NCI-H748 treated with DMSO at 0.1 percent for 48 hours (cell line): ENCODE results near the gene CCDC102A.

ENCODE experiments used
- DNase-seq: peaks from one replicate; lab custom pipeline; 2025; lab: John Stamatoyannopoulos, UW

CCDC102A gene

DNA sequence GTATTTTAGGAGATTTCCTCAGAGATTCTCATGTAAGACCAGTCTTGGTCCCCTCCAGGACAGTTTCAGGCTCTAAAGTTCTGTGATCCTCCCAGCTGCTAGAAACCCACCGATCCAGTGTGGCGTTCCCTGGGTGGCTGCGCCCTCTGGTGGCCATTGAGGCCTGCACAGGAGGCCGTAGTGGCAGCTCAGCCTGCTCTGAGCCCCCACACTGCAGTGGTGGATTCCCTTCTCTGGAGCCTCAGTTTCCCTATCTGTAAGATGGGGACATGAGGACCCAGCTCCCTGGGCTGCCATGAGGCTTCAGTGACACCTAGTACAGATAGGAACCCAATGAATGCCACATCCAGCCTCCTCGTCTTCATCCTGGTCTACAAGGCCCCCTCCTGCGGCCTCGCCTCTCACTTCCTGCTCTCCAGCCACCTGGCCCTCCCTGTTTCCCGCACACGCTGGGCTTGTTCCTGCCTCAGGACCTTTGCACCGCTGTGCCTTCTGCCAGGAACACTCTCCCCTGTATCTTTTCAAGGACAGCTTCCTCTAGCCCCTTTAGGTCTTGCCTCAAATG lies 16.5 kb downstream of the CCDC102A start:
- peak; percentile 0 for DNase-seq

DNA sequence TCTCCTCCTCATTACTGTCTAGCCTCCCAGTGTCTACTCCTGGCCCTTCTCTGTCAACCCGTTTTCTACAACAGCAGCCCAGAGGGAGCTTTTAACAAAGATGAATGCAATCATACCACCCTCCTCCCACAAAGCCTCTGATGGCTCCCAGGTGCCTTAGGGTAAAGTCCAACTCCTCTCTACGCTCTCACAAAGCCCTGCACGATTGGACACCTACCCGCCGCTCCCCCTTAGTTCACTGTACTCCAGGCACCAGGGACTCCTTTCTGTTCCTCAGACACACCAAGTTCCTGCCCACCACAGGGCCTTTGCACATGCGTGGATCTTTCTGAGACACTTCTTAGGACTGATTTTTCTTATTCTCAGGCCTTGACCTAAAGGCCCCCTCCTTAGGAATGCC lies 17.4 kb downstream of the CCDC102A start:
- DNase-seq, result no peak

DNA sequence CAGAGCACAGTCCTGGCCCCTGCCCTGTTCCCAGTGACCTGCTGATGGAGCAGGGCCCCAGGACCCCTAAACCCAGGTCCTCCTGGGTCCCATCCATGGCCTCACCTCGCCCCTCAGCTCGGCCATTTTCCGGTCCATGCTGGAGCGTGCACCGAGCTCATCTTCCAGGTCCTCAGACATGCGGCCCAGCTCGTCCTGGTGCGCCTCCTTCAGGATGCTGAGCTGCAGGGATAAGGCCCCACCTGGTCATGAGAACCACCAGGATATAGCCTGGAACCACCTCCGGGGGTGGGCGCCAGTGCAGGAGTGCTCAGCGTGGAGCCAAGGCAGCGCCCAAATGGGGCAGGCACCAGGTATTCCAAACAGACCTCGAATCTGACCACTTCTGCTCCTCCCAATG lies 17.9 kb downstream of the CCDC102A start:
- DNase-seq, result no peak

DNA sequence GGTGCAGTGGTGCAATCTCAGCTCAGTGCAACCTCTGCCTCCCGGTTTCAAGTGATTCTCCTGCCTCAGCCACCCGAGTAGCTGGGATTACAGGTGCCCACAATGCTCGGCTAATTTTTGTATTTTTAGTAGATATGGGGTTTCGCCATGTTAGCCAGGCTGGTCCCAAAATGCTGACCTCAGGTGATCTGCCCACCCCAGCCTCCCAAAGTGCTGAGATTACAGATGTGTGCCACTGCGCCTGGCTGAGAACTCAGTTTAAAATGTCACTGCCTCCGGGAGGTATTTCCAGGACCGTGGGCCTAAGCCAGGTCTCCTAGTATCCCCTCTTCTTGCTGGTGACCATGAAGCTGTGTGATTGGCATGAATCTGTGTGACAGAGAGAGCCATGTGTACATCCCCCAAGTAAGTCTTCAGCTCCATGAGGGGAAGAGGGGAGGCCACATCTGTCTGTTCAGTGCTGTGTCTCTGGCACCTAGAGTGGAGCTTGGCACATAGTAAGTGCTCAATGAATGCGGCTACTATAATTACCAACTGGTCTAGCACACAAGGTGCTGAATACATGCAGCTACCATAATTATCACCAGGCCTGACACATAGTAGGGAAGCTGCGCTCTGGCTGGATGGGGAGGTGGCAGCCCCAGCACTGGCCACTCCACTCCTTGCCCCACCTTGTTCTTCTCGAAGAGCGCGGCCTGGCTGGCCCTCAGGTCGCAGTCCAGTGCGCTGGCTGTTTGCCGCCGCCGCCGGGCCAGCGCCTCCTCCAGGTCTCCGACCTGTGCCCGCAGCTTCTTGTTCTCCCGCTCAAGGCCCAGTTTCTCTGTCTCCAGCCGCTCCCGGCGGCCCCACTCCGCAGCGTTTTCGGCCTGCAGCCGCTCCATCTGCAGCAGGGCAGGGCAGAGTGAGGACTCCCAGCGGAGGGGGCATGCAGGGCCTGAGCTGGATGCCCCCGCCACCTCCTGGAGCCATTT lies 18.7 kb downstream of the CCDC102A start:
- no peak for DNase-seq

DNA sequence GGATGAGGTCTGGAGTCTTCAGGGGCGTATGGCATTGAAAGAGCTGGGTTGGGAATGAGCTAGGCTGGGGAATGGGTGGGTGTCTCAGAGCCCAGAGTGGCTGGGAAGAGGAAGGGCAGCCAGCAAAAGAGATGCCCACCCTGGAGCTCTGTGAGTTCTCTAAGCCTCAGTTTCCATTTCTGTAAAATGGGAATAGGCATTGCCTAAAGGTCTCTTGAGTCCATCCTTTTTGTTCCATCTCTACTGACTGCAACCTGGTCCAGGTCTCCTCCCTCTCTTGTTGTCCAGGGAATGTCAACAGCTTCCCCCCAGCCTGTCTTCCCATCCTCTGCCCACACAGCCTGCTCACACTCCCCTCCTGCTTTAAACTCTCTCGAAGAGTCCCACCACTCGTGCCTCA lies 19.6 kb downstream of the CCDC102A start:
- no peak for DNase-seq

DNA sequence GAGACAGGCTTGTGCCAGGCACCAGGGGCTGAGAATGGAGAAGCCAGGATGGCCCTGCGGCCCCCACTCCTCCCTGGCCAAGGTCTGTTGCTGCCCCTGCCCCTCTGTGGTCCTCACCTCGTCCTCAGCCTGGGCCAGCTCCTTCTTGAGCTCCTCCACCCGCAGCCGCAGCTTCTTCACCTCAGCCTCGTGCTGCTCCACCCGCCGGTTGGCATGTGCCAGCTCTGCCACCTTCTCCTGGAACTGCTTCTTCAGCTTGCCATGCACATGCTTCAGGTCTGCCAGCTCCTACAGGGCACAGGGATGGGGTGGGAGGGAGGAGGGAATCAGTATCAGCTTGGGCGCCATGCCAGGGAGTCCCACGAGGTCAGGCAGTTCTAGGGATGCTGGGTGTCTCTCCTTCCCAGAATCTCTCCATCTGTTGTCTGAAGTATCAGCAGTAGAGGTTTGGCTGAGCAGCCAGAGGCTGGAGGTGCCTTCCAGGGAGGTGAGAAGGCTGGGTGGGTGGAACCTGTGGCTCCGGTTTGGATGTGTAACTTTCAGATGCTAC lies 20.1 kb downstream of the CCDC102A start:
- DNase-seq, result no peak

DNA sequence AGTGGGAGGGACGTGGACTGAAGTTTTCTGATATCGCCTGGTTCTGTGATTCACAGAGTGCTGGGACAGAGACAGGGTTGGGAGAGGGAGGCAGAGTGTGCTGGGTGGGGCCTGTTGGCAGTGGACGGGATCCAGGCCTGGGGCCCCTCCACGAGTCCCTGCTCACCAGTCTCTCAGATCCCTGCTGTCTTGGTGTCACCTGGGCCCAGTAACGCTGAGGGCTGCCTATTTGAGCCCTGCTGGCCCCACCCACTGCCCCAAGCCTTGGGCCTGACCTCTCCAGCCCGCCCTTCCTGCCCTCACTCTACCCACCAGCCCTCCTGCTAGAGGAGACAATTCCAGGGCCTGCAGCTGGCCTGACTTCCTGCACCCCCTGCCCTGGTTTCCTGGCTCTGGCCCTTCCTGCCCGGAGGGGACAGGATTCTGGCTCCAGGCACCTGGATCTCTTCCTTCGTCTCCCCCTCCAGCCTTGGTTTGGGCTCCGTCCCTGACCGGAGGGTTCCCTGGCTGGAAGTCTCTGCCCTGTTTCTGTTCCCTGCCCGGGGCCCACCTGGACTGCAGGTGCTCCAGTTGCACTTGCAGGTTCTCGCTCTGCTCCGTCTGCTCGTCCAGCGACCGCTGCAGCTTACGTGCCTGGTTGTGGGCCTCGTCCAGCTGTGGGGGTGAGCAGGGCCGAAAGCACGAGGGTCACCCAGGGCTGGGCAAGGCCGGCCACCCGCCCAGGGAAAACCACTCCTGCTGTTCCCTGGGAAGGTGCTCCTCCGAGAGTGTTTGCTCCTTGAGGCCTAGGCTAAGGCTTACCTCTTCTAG lies 21.4 kb downstream of the CCDC102A start:
- no peak for DNase-seq

DNA sequence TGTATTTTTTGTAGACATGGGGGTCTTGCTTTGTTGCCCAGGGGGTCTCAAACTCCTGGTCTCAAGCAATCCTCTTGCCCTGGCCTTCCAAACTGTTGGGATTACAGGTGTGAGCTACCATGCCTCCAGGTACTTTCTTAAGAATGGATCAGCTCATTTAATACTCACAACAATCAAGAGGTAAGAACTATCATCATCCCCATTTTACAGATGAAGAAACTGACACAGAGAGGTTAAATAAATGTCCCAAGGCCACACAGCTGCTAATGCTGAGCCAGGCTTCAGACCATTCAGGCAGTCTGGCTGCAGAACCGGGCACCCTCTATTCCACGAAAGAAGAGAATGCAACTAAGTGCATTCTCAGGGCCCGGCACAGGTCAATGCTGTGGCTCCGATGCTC lies 22.0 kb downstream of the CCDC102A start:
- no peak for DNase-seq

DNA sequence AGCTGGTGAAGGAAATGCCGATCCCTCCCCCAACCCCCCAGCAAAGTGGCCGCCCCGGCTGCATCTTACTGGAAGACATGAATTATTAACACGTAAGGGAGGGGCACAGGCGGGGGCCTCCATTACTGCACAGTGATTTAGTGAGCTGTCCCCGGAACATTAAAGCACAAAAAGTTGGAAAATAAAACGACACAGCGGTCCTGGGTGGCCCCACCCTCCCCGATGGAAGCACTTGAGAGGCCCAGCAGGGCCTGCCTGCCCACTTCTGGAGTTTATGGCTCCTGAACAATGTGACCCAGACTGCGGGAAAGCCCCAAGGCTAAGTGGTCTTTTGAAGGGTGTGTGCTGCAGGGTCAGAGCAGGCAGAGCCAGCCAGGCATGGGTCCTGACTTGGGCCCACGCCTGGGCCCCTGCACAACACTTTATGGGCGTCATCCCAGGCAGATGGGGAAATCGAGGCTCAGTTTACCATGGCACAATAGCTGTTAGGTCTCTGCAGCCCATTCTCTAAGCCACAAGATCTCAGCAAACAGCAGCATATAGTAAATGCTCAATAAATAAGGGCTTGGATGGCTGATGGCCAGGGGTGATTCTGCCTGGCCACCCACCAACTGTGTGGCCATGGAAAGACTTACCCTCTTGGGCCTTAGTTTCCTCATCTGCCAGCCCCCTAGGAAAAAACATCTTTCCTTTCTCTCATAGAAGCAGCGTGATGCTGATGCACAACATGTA lies 22.8 kb downstream of the CCDC102A start:
- no peak for DNase-seq

DNA sequence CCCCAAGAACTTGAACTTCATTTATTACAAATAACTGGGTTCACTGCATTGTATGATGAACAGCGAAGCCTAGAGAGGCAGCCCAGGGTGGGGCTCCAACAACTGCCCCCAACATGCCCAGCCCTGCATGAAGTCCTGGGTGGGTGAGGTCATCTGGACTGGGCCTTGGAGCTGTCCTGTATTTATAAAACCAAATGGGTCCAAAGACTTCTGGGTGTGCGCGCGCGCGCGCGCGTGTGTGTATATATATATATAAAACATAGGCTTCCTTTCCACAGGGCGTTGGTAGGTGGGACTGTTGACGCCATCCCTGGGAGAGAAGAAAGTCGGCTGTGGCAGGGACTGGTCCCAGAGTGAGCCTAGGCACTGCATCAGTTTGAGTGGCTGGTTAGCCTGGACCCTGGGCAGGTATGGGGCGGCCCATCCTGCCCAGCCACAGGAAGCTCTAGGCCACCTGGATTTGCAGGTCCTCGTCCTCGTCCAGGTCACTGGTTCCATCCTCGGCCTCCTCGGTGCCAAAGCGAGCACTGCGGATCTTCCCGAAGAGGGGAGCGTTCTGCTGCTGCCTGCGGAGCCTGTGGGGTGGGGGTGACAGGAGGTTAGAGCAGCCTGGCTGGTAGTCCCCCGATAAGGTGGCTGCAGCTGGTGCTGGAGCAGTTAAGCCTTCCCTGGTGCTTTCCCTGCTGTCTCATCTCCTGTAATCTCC lies 23.9 kb downstream of the CCDC102A start:
- no peak for DNase-seq

DNA sequence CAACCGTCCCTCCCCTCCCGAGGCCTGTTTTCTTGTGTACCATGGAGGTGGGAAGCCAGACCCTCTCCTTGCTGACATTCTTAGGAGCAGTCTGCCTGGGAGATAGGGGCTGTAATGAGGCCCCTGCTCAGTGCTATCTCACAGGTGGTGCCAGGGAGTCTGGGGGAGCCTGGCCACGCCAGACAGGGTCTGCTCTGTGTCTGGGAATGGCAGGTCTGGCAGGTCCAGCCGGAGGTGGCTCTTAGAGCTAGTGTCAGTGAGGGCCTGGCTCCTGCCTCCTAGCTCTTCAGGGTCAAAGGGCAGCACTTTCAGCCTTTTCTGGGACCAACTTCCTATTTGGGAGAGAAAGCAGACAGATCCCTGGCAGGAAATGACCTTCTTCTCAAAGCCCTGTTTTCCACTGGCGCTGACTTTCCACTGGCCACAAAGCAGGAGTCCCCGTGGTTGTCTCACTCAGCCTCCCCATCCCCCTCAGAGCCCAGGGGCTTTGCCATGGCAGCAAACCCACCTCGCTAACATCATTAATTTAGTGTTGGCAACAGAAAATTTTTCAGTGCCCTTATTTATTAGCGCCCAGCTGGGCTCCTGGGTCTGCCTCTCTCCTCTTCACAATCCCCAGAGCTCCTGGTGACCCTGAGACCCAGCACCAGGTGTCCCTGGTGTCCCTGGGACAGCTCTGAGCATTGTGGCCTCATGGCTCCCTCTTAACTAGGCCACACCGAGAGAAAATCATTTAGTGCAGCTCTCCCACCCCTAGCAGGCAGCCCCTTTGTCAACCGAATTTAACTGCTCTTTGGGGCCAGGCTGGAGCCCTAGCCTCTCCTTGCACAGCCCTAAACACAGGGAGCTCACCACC lies 26.1 kb downstream of the CCDC102A start:
- DNase-seq, result no peak

DNA sequence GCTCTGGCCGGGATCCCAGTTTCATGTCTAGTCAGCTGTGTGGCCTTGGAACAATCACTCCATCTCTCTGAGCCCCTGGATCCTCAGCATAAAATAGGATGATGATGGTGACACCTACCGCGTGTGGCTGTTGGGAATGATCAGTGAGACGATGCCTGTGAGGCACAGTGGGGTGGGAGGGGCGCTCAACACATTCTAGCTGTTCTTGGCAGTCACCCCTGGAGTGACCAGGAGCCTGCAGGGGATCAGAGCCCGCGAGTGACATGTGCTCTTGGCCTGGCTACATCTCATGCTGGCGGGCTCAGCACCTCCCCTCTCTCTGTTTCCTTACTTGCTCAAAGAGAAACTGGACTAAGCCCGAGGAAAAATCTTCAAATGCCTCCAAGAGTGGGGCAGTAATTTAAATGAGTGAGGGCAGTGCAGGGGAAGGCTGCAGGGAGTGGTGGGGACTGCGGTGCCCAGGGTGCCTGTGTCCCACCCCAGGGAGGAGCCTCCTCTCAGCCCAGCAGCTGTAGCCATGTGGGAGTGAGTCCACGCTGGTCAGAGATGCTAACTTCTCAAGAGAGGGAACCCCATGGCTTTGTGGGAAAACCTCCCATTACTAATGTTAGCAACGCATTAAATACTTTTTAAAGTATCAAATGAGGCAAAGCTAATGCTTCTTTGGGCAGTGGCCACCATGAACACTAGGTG lies 27.0 kb downstream of the CCDC102A start:
- DNase-seq, result no peak

DNA sequence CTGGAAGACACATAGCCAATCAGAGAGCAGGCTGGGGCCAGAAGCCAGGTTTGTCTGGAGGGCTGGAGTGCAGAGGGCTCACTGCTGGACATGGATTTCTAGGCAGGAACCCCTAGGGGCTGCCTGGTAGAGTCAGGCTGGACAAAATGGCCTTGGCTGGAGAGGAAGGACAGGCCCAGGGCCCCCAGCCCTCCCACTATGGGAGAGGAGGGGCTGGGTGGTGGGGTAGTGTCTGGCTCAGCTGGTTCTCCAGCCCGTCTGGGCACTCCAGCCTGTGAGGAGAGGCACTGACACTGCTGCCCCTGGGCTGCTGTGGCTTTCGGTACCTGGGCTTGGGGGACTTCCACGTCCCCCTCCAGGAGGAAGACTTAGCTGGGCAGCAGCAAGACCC lies 28.3 kb downstream of the CCDC102A start:
- no peak for DNase-seq

DNA sequence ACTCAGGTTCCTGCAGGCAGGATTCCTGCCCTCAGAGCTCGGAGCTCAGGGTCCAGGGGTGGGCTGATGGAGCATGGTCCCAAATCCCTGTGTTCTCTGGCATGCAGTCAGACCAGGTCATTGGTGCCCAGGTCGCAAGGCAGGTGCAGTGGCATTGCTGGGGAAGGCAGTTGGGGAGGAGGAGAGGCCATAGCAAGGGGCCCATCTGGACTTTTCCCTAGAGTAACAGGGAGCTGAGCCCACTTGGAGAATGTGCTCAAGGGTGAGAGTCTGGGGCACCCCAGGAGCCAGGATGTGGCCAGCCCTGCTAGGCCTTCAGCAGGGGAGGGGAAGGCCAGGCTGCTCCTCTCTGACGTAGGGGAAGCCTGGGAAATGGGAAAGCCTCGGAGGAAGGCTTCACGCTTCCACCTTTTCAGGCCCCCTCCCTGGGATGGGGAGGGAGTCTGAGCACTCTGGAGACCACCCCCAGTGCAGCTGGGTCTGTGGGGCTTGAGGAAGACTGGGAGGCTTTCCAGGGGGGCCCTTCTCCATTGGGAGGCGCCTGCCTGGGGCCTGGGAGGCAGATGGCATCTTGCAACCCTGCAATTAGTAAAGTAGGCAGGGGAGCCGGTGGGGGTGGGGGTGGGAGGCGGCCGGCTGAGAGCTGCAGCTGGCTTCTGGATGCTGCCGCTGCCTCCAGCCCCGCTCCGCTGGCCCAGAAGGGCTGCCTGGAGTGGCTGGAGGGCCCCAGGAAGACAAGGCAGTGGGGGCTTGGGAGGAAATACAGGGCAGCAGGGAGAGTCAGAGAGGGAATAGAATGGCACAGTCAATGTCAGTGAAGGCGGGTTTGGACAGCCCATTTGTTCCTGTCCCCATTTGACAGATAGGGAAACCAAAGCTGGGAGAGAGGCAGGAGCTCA lies 29.0 kb downstream of the CCDC102A start:
- no peak for DNase-seq

DNA sequence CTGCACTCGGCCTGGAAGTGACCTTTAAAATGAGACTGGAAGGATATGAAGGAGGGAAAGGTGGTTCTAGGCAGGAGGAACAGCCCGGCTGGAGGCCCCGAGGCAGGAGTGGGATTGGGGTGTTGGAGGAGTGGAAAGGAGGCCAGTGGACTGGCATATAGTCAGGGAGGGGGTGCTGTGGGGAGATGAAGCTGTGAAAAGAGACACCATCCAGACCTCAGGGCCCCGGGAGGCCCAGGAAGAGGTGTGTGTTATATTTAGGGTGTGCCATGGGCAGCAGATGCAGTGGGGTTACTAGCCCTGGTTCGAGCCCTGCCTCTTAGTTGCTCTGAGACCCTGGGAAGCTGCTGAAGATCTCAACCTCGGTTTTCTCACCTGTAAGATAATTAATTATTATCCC lies 31.2 kb downstream of the CCDC102A start:
- no peak for DNase-seq

DNA sequence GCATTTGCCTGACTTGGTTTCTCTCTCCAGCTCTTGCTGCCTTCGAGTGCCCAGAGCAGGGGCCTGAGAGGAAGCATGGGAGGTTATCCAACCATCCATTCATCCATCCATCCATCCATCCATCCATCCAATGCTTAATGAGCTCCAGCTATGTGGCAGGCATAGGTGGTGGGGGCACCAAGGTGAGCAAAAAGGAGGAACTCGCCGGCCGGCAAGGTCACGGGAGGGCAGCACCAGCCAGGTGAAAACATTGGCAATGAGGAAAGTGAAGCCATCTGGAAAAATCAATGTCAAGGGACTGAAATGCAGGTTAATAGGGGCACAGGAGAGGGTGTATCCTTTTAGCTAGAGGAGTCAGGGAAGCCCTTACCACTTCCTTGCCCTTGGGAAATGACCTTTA lies 31.9 kb downstream of the CCDC102A start:
- no peak for DNase-seq

DNA sequence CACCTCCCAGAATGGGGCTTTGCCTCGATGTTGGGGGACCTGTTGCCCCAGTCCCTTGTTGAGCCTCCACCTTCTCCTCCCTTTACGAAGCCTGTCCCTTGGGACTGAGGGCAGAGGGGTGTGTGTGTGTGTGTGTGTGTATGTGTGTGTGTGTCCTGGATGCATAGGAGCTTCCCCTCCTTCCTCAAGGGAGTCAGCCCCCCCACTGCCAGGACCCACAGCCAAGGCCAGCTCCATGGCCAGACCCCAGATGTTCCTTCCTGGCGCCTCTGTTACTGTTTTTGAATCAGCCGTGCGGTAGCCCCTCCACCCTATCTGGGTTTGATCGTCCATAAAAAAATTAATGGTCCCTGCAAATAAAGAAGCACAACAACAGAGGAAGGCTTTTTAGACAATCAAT lies 32.4 kb downstream of the CCDC102A start:
- DNase-seq, result no peak

DNA sequence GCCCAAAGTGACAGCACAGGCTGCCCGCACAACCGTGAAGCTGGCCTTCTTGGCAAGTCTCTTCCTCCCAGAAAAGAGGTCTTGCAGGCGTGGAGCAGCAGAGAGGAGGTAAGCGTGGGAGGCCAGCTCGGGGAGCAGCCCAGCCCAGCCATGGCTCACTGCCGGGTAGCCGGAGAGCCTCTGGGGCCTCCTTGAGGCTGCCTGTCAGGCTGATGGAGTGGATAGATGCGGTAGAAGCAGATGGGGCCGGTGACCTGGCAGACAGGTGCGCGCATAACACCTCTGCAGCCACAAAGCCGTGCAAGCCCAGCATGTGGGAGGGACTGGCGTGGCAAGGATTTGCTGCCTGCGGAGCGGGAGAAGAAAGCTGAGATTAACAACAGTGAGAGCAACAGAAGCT lies 33.0 kb downstream of the CCDC102A start:
- DNase-seq, result no peak
